GM21390 (cell line): Measurements from ENCODE around the gene TRAPPC2L.
"Not testable (repeated sequence)": the region's sequence is repeated elsewhere in the genome, so short reads cannot be mapped to it uniquely, and the experiment has no call there.

Experiments used
- ATAC-seq: cut with Tn5 transposase; IDR thresholded peaks from one replicate; pipeline ENCODE4 v1.9.1; 2021; ENCODE audit not compliant: unreplicated experiment

The TRAPPC2L gene

GRCh38 chr16:88817785-88818574 is 38.9 kb upstream of the TRAPPC2L start:
- ATAC-seq: no peak

GRCh38 chr16:88818575-88818874 is 38.4 kb upstream of the TRAPPC2L start:
- ATAC-seq: no peak

GRCh38 chr16:88819126-88819525 is 37.8 kb upstream of the TRAPPC2L start:
- ATAC-seq: no peak

- ATAC-seq: no peak
Observed at GRCh38 chr16:88820385-88821025, 36.4 kb upstream of the TRAPPC2L start.

GRCh38 chr16:88821168-88821850 is 35.6 kb upstream of the TRAPPC2L start:
- no peak for ATAC-seq

GRCh38 chr16:88822281-88823040 is 34.5 kb upstream of the TRAPPC2L start:
- no peak for ATAC-seq

GRCh38 chr16:88823646-88824045 is 33.3 kb upstream of the TRAPPC2L start:
- ATAC-seq: not testable (repeated sequence)

GRCh38 chr16:88824256-88825077 is 32.5 kb upstream of the TRAPPC2L start:
- no peak for ATAC-seq

GRCh38 chr16:88825146-88825545 is 31.8 kb upstream of the TRAPPC2L start:
- no peak for ATAC-seq

- no peak for ATAC-seq
Observed at GRCh38 chr16:88826070-88826840, 30.7 kb upstream of the TRAPPC2L start.

GRCh38 chr16:88827727-88828126 is 29.2 kb upstream of the TRAPPC2L start:
- ATAC-seq: no peak

- ATAC-seq: no peak
Observed at GRCh38 chr16:88828711-88829110, 28.2 kb upstream of the TRAPPC2L start.

- ATAC-seq: no peak
Observed at GRCh38 chr16:88830258-88830657, 26.7 kb upstream of the TRAPPC2L start.

GRCh38 chr16:88830783-88831182 is 26.1 kb upstream of the TRAPPC2L start:
- no peak for ATAC-seq

- ATAC-seq: no peak
Observed at GRCh38 chr16:88831838-88832237, 25.1 kb upstream of the TRAPPC2L start.

GRCh38 chr16:88833086-88833485 is 23.8 kb upstream of the TRAPPC2L start:
- ATAC-seq: no peak

GRCh38 chr16:88834670-88835069 is 22.3 kb upstream of the TRAPPC2L start:
- no peak for ATAC-seq

- ATAC-seq: no peak
Observed at GRCh38 chr16:88835383-88835782, 21.5 kb upstream of the TRAPPC2L start.

- ATAC-seq: no peak
Observed at GRCh38 chr16:88835818-88836217, 21.1 kb upstream of the TRAPPC2L start.

GRCh38 chr16:88836791-88837190 is 20.1 kb upstream of the TRAPPC2L start:
- ATAC-seq: no peak
